Endothelial cell of umbilical vein (primary cell): ENCODE measurements around the gene JAML.

Experiments
- CTCF ChIP-seq, 2 donors: IDR thresholded peaks; 1 replicate in 1 of 2; 2 replicates in 1 of 2; pipeline ENCODE4 v1.5.1; 2011; ENCODE audit warnings: low read length in 2 of 2, mild to moderate bottlenecking in 2 of 2, moderate library complexity in 2 of 2, control low read depth in 1 of 2, inconsistent platforms in 1 of 2, low read depth in 1 of 2; ENCODE audit not compliant: insufficient read depth in 1 of 2; ENCODE audit errors: extremely low read depth in 1 of 2
- EZH2 ChIP-seq: IDR thresholded peaks from 2 replicates; pipeline ENCODE4 v1.6.1; 2012; ENCODE audit warnings: borderline replicate concordance, low read depth, mild to moderate bottlenecking, moderate library complexity, low read length, inconsistent platforms; ENCODE audit not compliant: severe bottlenecking
- FOS ChIP-seq: IDR thresholded peaks from 2 replicates; pipeline ENCODE4 v1.6.1; 2011; ENCODE audit warnings: mild to moderate bottlenecking, low read length, moderate library complexity, borderline replicate concordance; ENCODE audit not compliant: insufficient read depth
- MAX ChIP-seq: IDR thresholded peaks from 2 replicates; pipeline ENCODE4 v1.6.1; 2011; ENCODE audit not compliant: insufficient read depth, insufficient read length
- POLR2A ChIP-seq: IDR thresholded peaks from 2 replicates; pipeline ENCODE4 v1.6.1; 2012; ENCODE audit warnings: low read depth, mild to moderate bottlenecking, control low read depth, low read length
- POLR2AphosphoS5 ChIP-seq: IDR thresholded peaks from 2 replicates; pipeline ENCODE4 v1.6.1; 2012; ENCODE audit warnings: low read depth, mild to moderate bottlenecking, control low read depth, low read length, moderate library complexity; ENCODE audit not compliant: insufficient read depth

- TF ChIP-seq POLR2A (no peak), CTCF (IDR thresholded peaks at IDR 0.05; ENCODE audit: extremely low read depth in 1 of 2, insufficient read depth in 1 of 2, low read depth in 1 of 2, low read length in 2 of 2) (no peak), MAX (no peak), POLR2AphosphoS5 (no peak), FOS (no peak), EZH2 (no peak)
Measured at GRCh38 chr11:118243161-118243560, 18.4 kb upstream of the JAML start.
